HG03457 (cell line): Measurements from ENCODE around the gene POU6F2.
"Not testable (repeated sequence)": the region's sequence is repeated elsewhere in the genome, so short reads cannot be mapped to it uniquely, and the experiment has no call there.

ENCODE experiments used
- ATAC-seq: cut with Tn5 transposase; IDR thresholded peaks from one replicate; pipeline ENCODE4 v1.9.1; 2021; ENCODE audit warnings: moderate number of reproducible peaks; ENCODE audit not compliant: unreplicated experiment

Gene POU6F2

GRCh38 chr7:38992203-38992602, 14.5 kb downstream of the POU6F2 start:
- ATAC-seq: no peak

DNA sequence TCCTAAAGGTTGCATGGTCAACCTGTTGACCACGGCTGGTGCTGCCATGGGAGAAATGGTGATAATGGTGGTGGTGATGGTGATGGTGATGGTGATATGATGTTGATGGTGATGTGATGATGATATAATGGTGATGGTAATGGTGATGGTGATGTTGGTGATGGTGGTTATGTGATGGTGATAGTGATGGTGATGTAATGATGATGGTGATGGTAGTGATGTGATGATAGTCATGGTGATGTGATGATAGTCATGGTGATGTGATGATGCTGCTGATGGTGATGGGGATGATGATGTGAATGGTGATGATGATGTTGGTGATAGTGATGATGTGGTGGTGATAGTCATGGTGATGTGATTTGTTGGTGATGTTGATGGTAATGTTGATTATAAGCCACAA, 23.9 kb downstream of the POU6F2 start:
- no peak for ATAC-seq

DNA sequence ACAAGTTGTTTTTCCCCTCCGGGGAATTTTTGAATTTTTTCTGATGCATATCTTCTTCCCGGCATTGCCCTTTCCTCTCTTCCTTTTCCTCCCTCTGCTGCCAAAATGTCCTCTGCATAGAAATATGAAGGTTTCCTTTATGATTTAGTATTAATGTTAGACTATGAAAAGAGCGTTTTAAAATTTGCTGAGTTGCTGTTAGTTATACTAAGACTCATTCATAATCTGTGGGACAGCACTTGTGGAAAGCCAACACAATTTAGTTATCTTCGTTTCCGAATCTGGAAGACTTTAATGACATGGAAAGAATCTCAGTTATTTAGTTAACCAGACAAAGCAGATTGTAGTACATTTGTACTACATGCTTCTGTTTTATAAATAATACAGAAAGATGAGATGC, 25.0 kb downstream of the POU6F2 start:
- ATAC-seq: no peak

DNA sequence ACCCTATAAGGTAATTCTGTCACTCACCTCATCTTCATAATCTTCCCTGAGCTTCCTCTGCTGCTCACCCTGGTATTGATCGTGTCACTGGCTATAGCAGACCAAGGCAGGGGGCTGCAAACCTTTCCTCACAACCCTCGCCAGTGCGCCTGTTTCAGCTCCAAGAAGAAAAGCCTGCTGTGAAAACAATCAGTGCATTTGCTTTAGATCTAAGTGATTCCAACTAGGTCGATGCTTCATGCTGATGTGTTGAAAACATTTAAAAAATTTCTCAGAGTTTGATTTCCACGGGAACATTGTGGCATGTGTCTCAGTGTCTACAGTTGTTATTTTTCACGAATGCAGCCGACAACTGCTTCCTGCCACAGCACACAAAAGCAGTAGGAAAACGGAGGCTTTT, 27.3 kb downstream of the POU6F2 start:
- ATAC-seq: no peak

DNA sequence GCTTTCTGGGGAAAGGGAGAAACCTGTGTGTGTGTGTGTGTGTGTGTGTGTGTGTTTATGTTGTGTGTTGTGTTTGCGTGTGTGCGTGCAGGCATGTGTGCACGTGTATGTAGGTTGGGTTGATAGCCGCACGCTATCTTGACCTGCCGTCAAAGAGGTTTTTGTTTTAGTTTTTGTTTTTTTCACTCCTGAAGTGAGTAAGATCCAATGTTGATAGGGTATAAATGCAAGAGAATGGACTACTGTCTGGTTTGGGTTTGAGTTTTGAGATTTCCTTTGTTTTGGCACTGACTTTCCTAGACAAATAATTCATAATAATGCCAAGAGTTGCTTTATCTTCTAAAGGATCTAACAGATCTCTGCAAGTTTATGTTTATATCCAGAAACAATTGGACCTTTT, 27.8 kb downstream of the POU6F2 start:
- no peak for ATAC-seq

DNA sequence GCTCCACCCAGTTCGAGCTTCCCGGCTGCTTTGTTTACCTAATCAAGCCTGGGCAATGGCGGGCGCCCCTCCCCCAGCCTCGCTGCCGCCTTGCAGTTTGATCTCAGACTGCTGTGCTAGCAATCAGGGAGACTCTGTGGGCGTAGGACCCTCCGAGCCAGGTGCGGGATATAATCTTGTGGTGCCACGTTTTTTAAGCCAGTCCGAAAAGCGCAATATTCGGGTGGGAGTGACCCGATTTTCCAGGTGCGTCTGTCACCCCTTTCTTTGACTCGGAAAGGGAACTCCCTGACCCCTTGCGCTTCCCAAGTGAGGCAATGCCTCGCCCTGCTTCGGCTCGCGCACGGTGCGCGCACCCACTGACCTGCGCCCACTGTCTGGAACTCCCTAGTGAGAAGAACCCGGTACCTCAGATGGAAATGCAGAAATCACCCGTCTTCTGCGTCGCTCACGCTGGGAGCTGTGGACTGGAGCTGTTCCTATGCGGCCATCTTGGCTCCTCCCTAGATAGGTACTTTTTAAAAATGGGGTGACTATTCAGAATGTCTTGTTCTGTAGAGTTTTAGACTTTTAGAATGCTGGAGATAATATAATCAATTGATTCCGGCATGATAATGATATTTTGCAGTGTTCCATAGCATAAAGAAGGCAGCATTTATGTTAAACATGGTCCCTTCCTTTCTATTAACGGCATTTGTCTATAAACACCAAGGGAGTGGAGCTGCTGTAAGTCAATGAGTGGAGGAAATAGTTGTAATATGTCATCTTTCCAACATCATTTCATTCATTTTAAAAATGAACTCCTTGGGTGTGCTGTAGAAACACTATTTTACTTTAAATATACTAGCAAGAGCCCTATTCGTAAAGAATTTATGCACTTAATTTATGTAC, 35.6 kb downstream of the POU6F2 start:
- ATAC-seq: not testable (repeated sequence)

DNA sequence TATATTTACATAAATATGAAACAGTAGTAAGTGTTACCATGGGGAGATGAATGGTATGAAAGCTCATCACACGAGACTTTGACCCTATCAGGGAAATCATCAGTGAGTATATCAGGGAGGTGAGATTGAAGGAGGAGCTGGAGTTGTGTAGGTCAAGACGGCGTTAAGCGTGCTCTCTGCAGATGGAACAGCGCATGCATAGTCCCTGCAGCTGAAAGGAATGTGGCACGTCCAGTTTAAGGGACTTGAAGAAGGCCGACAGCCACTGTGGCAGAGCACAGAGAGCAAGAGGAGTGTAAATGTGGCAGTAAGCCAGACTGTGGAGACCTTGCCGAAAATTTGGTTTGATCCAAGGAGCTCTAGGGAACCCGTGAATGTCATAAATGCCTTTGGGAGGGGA, 38.9 kb downstream of the POU6F2 start:
- ATAC-seq: no peak

GRCh38 chr7:39017369-39017915, 39.7 kb downstream of the POU6F2 start:
- no peak for ATAC-seq

DNA sequence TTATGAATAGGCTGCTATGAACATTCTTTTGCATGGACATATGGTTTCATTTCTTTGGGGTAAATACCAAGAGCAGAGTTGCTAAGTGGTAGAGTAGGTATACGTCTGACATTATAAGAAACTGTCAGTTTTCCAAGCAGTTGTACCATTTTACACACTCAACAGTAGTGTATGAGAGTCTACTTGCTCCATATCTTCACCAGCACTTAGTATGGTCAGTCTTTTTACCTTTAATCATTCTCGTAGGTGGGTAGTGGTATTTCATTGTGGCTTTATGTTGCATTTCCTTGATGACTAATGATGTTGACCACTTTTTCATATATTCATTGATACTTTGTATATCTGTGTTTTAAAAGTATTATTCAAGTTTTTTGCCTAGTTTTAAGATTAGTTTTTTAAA, 45.1 kb downstream of the POU6F2 start:
- ATAC-seq: no peak

DNA sequence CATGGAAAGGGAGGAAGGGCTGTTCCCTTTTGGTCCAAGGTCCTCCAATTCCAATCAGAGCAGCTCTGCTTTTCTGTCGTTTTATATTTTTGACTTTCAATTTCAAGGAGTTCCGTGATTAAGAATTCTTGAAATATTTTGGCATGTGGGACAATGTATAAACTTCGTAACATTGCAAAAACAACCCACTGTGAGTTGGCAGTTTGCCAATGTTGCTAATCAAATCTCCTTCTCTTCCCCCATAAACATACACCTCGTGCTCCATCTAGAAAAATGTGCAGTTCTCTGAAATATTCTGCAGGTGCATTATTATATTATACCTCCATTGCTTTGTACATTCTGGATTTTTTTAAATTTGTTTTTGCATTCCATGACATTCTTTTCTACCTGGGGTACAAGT, 49.8 kb downstream of the POU6F2 start:
- ATAC-seq: no peak

- no peak for ATAC-seq
Observed at GRCh38 chr7:39033885-39034624, 56.3 kb downstream of the POU6F2 start.

DNA sequence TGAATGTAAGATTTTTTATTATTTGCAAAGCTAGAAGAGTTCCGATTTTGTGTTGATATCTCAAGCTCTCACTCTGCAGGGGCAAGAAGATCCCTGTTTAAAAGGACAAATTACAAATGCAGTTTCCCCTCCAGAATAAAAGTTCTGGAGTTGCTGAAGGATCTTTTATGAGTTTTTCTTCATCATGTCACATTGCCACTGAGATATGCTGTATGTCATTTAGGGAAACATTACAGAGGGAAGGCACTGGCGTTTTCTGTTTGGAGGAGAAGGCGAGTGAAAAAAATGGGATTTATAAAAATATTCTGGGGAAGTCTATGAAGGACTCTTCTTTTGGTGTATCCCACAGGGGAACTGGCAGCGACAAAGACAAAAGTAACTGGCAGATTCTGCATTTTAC, 57.4 kb downstream of the POU6F2 start:
- no peak for ATAC-seq

GRCh38 chr7:39035903-39036302, 58.2 kb downstream of the POU6F2 start:
- no peak for ATAC-seq

- ATAC-seq: no peak
Observed at GRCh38 chr7:39042670-39043069, 65.0 kb downstream of the POU6F2 start.

GRCh38 chr7:39043531-39043930, 65.8 kb downstream of the POU6F2 start:
- no peak for ATAC-seq

DNA sequence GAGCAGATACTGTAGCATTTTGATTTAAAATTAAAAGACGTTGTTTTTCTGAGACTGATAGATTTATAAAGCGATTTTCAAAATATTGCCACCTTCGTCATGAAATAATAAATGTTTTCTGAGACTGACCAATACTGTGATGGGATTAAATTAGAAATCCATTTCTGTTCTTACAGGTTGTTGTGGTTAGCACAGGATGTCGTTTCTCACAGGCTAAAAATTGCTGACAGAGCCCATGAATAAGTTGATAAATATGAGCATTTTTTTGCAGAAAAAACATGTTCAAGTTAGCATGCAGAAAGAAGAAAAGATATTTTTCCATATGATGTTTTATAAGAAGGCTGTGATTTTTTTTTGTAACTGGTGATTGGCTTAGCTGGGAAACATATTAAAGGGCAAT, 66.8 kb downstream of the POU6F2 start:
- no peak for ATAC-seq

DNA sequence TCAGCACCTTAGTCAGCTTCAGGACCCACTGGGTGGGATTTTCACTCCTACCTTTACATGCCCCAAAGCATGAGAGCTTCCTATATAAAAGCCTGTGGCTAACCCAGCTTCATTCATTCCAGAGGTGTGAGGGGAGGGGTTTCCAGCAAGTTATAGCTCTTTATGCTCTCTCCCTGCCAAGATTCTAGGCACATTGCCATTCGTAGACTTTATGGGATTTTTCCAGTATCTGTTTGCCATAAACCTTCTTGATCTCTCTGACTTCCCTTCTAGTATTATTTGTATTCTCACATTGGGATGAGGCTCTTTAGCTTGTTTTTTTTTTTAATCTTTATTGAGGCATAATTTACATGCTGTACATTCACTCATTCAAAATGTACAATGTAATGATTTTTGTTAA, 67.5 kb downstream of the POU6F2 start:
- ATAC-seq: no peak

DNA sequence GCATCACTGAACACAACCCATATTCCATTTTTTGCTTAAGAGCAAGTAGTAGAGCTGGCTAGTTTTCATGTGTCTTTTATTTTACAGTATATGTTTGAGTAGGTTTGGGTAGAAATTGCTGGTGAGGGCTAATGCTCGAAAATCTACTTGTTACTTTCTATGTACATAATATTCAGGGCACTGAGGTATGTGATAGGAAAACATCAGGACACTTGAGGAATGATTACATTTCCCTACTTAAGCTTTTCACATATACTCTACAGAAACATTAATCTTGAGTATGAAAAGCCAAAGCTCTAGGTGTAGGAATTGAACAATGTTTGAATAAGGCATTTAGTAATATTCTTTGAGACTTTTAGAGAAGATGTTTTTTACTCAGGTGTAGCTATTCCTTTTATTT, 73.6 kb downstream of the POU6F2 start:
- no peak for ATAC-seq

GRCh38 chr7:39051707-39052106, 74.0 kb downstream of the POU6F2 start:
- no peak for ATAC-seq

GRCh38 chr7:39054731-39055130, 77.0 kb downstream of the POU6F2 start:
- ATAC-seq: no peak

DNA sequence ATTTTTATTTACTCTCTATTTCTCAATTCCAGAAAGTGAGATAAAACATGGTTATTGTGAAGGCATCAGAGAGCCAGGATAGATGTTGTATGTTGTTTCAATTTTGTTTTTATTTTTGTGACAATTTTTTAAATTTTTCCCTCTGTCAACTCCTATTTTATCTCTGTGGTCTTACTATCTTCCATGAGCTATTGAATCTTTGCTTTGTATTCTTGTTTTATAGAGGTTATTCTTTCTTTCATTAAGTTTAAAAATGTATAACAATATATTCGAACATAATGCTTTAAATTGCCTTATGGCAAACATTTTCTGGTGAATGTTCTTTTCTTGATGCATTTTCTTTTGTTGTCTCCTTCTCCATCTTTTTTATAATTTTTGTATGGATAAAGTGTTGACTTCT, 78.4 kb downstream of the POU6F2 start:
- no peak for ATAC-seq

GRCh38 chr7:39062811-39063210, 85.1 kb downstream of the POU6F2 start:
- ATAC-seq: no peak
